ENCODE data around the gene NT5E.

NT5E gene

GRCh38 chr6:85421972-85422371 lies 27.9 kb upstream of the NT5E start:
- no peak overlapping the region for H2BK120ac ChIP-seq (ENCODE audit: insufficient read depth, low read length, poor library complexity)
- H3K4me2 ChIP-seq (ENCODE audit: low read length): no peak overlapping the region
- H3K18ac ChIP-seq (ENCODE audit: low read length): no peak overlapping the region
- H2BK5ac ChIP-seq (ENCODE audit: low read depth, low read length, poor library complexity): no peak overlapping the region
- no peak overlapping the region for H2AFZ ChIP-seq (ENCODE audit: insufficient read depth, low read length, poor library complexity)
- H3K27ac ChIP-seq (ENCODE audit: low read depth, low read length): no peak overlapping the region
- no peaks in the 10 kb centered on the region for H3K27me3 ChIP-seq (ENCODE audit: insufficient read depth, low read length)
- DNase-seq: peak; percentile 63 to 96
- no peak overlapping the region for H4K91ac ChIP-seq (ENCODE audit: low read depth, low read length)
- H3K9me3 ChIP-seq (ENCODE audit: insufficient read depth, low read depth, low read length): peaks cover 2% of the 10 kb centered on the region
- H3K4me3 ChIP-seq (ENCODE audit: low read depth, low read length): no peak overlapping the region
- H3K9ac ChIP-seq (ENCODE audit: low read length): no peak overlapping the region
- no peaks in the 10 kb centered on the region for H3K36me3 ChIP-seq (ENCODE audit: control insufficient read depth in 1 of 2, insufficient read depth in 2 of 2, low read length in 2 of 2)
- H4K12ac ChIP-seq (ENCODE audit: low read depth, low read length): no peak overlapping the region
- H2BK12ac ChIP-seq (ENCODE audit: low read length): no peak overlapping the region
- H3K4me1 ChIP-seq (ENCODE audit: control insufficient read depth in 1 of 2, insufficient read depth in 2 of 2, low read length in 2 of 2): no peaks in the 10 kb centered on the region
- H3K14ac ChIP-seq (ENCODE audit: low read length): no peak overlapping the region
- no peak overlapping the region for H3K23ac ChIP-seq (ENCODE audit: low read length)
- H2AK5ac ChIP-seq (ENCODE audit: low read length): no peak overlapping the region
- no peaks in the 10 kb centered on the region for H3K79me1 ChIP-seq (ENCODE audit: low read length)
- no peaks in the 10 kb centered on the region for H3K79me2 ChIP-seq (ENCODE audit: control insufficient read depth, insufficient read depth, low read length, poor library complexity)
- no peak overlapping the region for H4K8ac ChIP-seq (ENCODE audit: low read depth, low read length)
- no peak overlapping the region for H3K4ac ChIP-seq (ENCODE audit: low read depth, low read length)
- WGBS (ENCODE audit: extremely low coverage, insufficient coverage, insufficient read length): no CpG with 5 or more reads among the region's 2 CpGs

GRCh38 chr6:85422996-85423395 lies 26.9 kb upstream of the NT5E start:
- H3K14ac ChIP-seq (ENCODE audit: low read length): no peak overlapping the region
- no peak overlapping the region for H4K91ac ChIP-seq (ENCODE audit: low read depth, low read length)
- no peak overlapping the region for H3K23ac ChIP-seq (ENCODE audit: low read length)
- H3K9me3 ChIP-seq (ENCODE audit: insufficient read depth, low read depth, low read length): peaks cover 2% of the 10 kb centered on the region
- H3K4ac ChIP-seq (ENCODE audit: low read depth, low read length): no peak overlapping the region
- no peak overlapping the region for H4K12ac ChIP-seq (ENCODE audit: low read depth, low read length)
- no peaks in the 10 kb centered on the region for H3K79me1 ChIP-seq (ENCODE audit: low read length)
- H3K18ac ChIP-seq (ENCODE audit: low read length): no peak overlapping the region
- H3K9ac ChIP-seq (ENCODE audit: low read length): no peak overlapping the region
- H2BK12ac ChIP-seq (ENCODE audit: low read length): no peak overlapping the region
- H3K79me2 ChIP-seq (ENCODE audit: control insufficient read depth, insufficient read depth, low read length, poor library complexity): no peaks in the 10 kb centered on the region
- H2AFZ ChIP-seq (ENCODE audit: insufficient read depth, low read length, poor library complexity): no peak overlapping the region
- no peaks in the 10 kb centered on the region for H3K27me3 ChIP-seq (ENCODE audit: insufficient read depth, low read length)
- H3K4me3 ChIP-seq (ENCODE audit: low read depth, low read length): no peak overlapping the region
- no peak overlapping the region for H2BK120ac ChIP-seq (ENCODE audit: insufficient read depth, low read length, poor library complexity)
- H2AK5ac ChIP-seq (ENCODE audit: low read length): no peak overlapping the region
- no peaks in the 10 kb centered on the region for H3K36me3 ChIP-seq (ENCODE audit: control insufficient read depth in 1 of 2, insufficient read depth in 2 of 2, low read length in 2 of 2)
- WGBS (ENCODE audit: extremely low coverage, insufficient coverage, insufficient read length): no CpG with 5 or more reads among the region's 5 CpGs
- no peak overlapping the region for H4K8ac ChIP-seq (ENCODE audit: low read depth, low read length)
- no peak overlapping the region for H3K4me2 ChIP-seq (ENCODE audit: low read length)
- no peak overlapping the region for H3K27ac ChIP-seq (ENCODE audit: low read depth, low read length)
- H3K4me1 ChIP-seq (ENCODE audit: control insufficient read depth in 1 of 2, insufficient read depth in 2 of 2, low read length in 2 of 2): no peaks in the 10 kb centered on the region
- H2BK5ac ChIP-seq (ENCODE audit: low read depth, low read length, poor library complexity): no peak overlapping the region
- DNase-seq: peak; percentile 94 to 97

- Histone ChIP-seq H3K9me3 (ENCODE audit: insufficient read depth, low read depth, low read length) (peaks cover 2% of the 10 kb centered on the region), H2AFZ (ENCODE audit: insufficient read depth, low read length, poor library complexity) (no peak overlapping the region), H2AK5ac (ENCODE audit: low read length) (no peak overlapping the region), H2BK12ac (ENCODE audit: low read length) (no peak overlapping the region), H3K79me2 (ENCODE audit: control insufficient read depth, insufficient read depth, low read length, poor library complexity) (no peaks in the 10 kb centered on the region), H3K4me2 (ENCODE audit: low read length) (no peak overlapping the region), H3K27ac (ENCODE audit: low read depth, low read length) (no peak overlapping the region), H3K23ac (ENCODE audit: low read length) (no peak overlapping the region), H3K4me3 (ENCODE audit: low read depth, low read length) (no peak overlapping the region), H4K91ac (ENCODE audit: low read depth, low read length) (no peak overlapping the region), H2BK5ac (ENCODE audit: low read depth, low read length, poor library complexity) (no peak overlapping the region), H4K12ac (ENCODE audit: low read depth, low read length) (no peak overlapping the region), H2BK120ac (ENCODE audit: insufficient read depth, low read length, poor library complexity) (no peak overlapping the region), H3K9ac (ENCODE audit: low read length) (no peak overlapping the region), H3K18ac (ENCODE audit: low read length) (no peak overlapping the region), H3K14ac (ENCODE audit: low read length) (no peak overlapping the region), H3K4ac (ENCODE audit: low read depth, low read length) (no peak overlapping the region), H3K4me1 (ENCODE audit: control insufficient read depth in 1 of 2, insufficient read depth in 2 of 2, low read length in 2 of 2) (no peaks in the 10 kb centered on the region), H3K79me1 (ENCODE audit: low read length) (no peaks in the 10 kb centered on the region), H4K8ac (ENCODE audit: low read depth, low read length) (no peak overlapping the region), H3K27me3 (ENCODE audit: insufficient read depth, low read length) (no peaks in the 10 kb centered on the region), H3K36me3 (ENCODE audit: control insufficient read depth in 1 of 2, insufficient read depth in 2 of 2, low read length in 2 of 2) (no peaks in the 10 kb centered on the region)
- no CpG with 5 or more reads among the region's 2 CpGs for WGBS (ENCODE audit: extremely low coverage, insufficient coverage, insufficient read length)
- no peak for DNase-seq
Observed at GRCh38 chr6:85424981-85425380, 24.9 kb upstream of the NT5E start.

GRCh38 chr6:85425997-85426396 lies 23.9 kb upstream of the NT5E start:
- Histone ChIP-seq H3K27me3 (ENCODE audit: insufficient read depth, low read length) (no peaks in the 10 kb centered on the region), H4K12ac (ENCODE audit: low read depth, low read length) (no peak overlapping the region), H4K8ac (ENCODE audit: low read depth, low read length) (no peak overlapping the region), H3K4me3 (ENCODE audit: low read depth, low read length) (no peak overlapping the region), H2AFZ (ENCODE audit: insufficient read depth, low read length, poor library complexity) (no peak overlapping the region), H2BK120ac (ENCODE audit: insufficient read depth, low read length, poor library complexity) (no peak overlapping the region), H2AK5ac (ENCODE audit: low read length) (no peak overlapping the region), H3K23ac (ENCODE audit: low read length) (no peak overlapping the region), H3K9ac (ENCODE audit: low read length) (no peak overlapping the region), H2BK12ac (ENCODE audit: low read length) (no peak overlapping the region), H3K4me2 (ENCODE audit: low read length) (no peak overlapping the region), H3K36me3 (ENCODE audit: control insufficient read depth in 1 of 2, insufficient read depth in 2 of 2, low read length in 2 of 2) (no peaks in the 10 kb centered on the region), H3K27ac (ENCODE audit: low read depth, low read length) (no peak overlapping the region), H3K14ac (ENCODE audit: low read length) (no peak overlapping the region), H4K91ac (ENCODE audit: low read depth, low read length) (no peak overlapping the region), H3K9me3 (ENCODE audit: insufficient read depth, low read depth, low read length) (peaks cover 2% of the 10 kb centered on the region), H3K4ac (ENCODE audit: low read depth, low read length) (no peak overlapping the region), H3K18ac (ENCODE audit: low read length) (no peak overlapping the region), H3K4me1 (ENCODE audit: control insufficient read depth in 1 of 2, insufficient read depth in 2 of 2, low read length in 2 of 2) (no peaks in the 10 kb centered on the region), H3K79me1 (ENCODE audit: low read length) (no peaks in the 10 kb centered on the region), H2BK5ac (ENCODE audit: low read depth, low read length, poor library complexity) (no peak overlapping the region), H3K79me2 (ENCODE audit: control insufficient read depth, insufficient read depth, low read length, poor library complexity) (no peaks in the 10 kb centered on the region)
- no CpG with 5 or more reads among the region's 4 CpGs for WGBS (ENCODE audit: extremely low coverage, insufficient coverage, insufficient read length)
- no peak for DNase-seq
